Measurements from ENCODE around the gene NSMF. TPM values are rescaled to one million over a fixed set of nuclear protein-coding genes. Genes with fewer than 3 reads are reported as not detected.
A peak's percentile ranks its signal among the peaks of the same experiment; 100 is the strongest.
"Not testable (repeated sequence)": the region's sequence is repeated elsewhere in the genome, so short reads cannot be mapped to it uniquely, and the experiment has no call there.

The NSMF gene
- total RNA-seq, 4 donors from 2014 or later = 50.1 to 58.5 (median 54.2) TPM

- Histone ChIP-seq H3K9me3 (no peaks in the 10 kb centered on the region), H3K36me3 (no peaks in the 10 kb centered on the region), H3K4me1 (peaks cover 10 to 24% of the 10 kb centered on the region in 2 donors), H3K4me3 (replicated peaks in 1 of 3) (no peak overlapping the region), H3K27ac (no peak overlapping the region), H3K27me3 (no peaks in the 10 kb centered on the region)
- 89 to 98% methylated on average over 5 of the region's 5 CpGs for WGBS, 2 donors
- no peak for TF ChIP-seq POLR2A (IDR thresholded peaks at IDR 0.05)
- TF ChIP-seq CTCF (IDR thresholded peaks at IDR 0.05) = no peak
- intact Hi-C loops (cut with DNase I) = no loop called here
- no peak for DNase-seq
These were observed 43.7 kb downstream of the NSMF start for GRCh38 chr9:137415451-137415850.

GRCh38 chr9:137412431-137412830 lies 46.7 kb downstream of the NSMF start:
- 87 to 88% methylated on average over 7 to 10 of the region's 10 CpGs for WGBS, 2 donors

GRCh38 chr9:137411645-137412380 lies 47.3 kb downstream of the NSMF start:
- 54 to 64% methylated on average over 22 to 29 of the region's 30 CpGs for WGBS, 2 donors

More at GRCh38 chr9:137412431-137412830, 46.7 kb downstream of the NSMF start:
- intact Hi-C loops (cut with DNase I) = no loop called here
- H3K4me1 ChIP-seq = peaks cover 11 to 32% of the 10 kb centered on the region in 2 donors
- H3K27ac ChIP-seq = peak overlapping the region in 1 of 3 donors; percentile 81
- H3K36me3 ChIP-seq = no peaks in the 10 kb centered on the region
- no peak for TF ChIP-seq POLR2A (IDR thresholded peaks at IDR 0.05)
- TF ChIP-seq CTCF (IDR thresholded peaks at IDR 0.05) = no peak
- no peak overlapping the region for H3K4me3 ChIP-seq (replicated peaks in 1 of 3)
- no peaks in the 10 kb centered on the region for H3K27me3 ChIP-seq
- no peak for DNase-seq
- H3K9me3 ChIP-seq = no peaks in the 10 kb centered on the region

GRCh38 chr9:137411260-137411644 lies 47.9 kb downstream of the NSMF start:
- no peaks in the 10 kb centered on the region for H3K27me3 ChIP-seq
- no peak for DNase-seq
- TF ChIP-seq POLR2A (IDR thresholded peaks at IDR 0.05) (no peak), CTCF (IDR thresholded peaks at IDR 0.05) (no peak)
- no peak overlapping the region for H3K27ac ChIP-seq
- peaks cover 22 to 43% of the 10 kb centered on the region in 2 donors for H3K4me1 ChIP-seq
- H3K36me3 ChIP-seq = no peaks in the 10 kb centered on the region
- intact Hi-C loops (cut with DNase I) = no loop called here
- no peak overlapping the region for H3K4me3 ChIP-seq (replicated peaks in 1 of 3)
- 58 to 77% methylated on average over 6 to 11 of the region's 17 CpGs for WGBS, 2 donors
- H3K9me3 ChIP-seq = no peaks in the 10 kb centered on the region

More at GRCh38 chr9:137411645-137412380, 47.3 kb downstream of the NSMF start:
- TF ChIP-seq CTCF (IDR thresholded peaks at IDR 0.05) = no peak
- no peak for TF ChIP-seq POLR2A (IDR thresholded peaks at IDR 0.05)
- Histone ChIP-seq H3K9me3 (no peaks in the 10 kb centered on the region), H3K4me3 (replicated peaks in 1 of 3) (no peak overlapping the region), H3K4me1 (peaks cover 16 to 37% of the 10 kb centered on the region in 2 donors), H3K27me3 (no peaks in the 10 kb centered on the region), H3K36me3 (no peaks in the 10 kb centered on the region), H3K27ac (peak overlapping the region; percentile 57 to 81 (median 65))
- intact Hi-C loops (cut with DNase I) = no loop called here
- peak; percentile 71 to 83 for DNase-seq

GRCh38 chr9:137410891-137411249 lies 48.3 kb downstream of the NSMF start:
- WGBS, 2 donors = 88 to 95% methylated on average over 9 to 14 of the region's 15 CpGs
- intact Hi-C loops (cut with DNase I) = no loop called here
- no peak for DNase-seq
- no peaks in the 10 kb centered on the region for H3K36me3 ChIP-seq
- H3K4me3 ChIP-seq (replicated peaks in 1 of 3) = no peak overlapping the region
- H3K27ac ChIP-seq = no peak overlapping the region
- H3K9me3 ChIP-seq = no peaks in the 10 kb centered on the region
- peaks cover 22 to 45% of the 10 kb centered on the region in 2 donors for H3K4me1 ChIP-seq
- no peaks in the 10 kb centered on the region for H3K27me3 ChIP-seq
- TF ChIP-seq CTCF (IDR thresholded peaks at IDR 0.05) = no peak
- no peak for TF ChIP-seq POLR2A (IDR thresholded peaks at IDR 0.05)

- H3K9me3 ChIP-seq; intact Hi-C loops (cut with DNase I); H3K27me3 ChIP-seq; DNase-seq; H3K27ac ChIP-seq; H3K4me3 ChIP-seq (replicated peaks in 1 of 3); H3K36me3 ChIP-seq: not testable (repeated sequence)
- WGBS, 2 donors = 63 to 69% methylated on average over 13 to 14 of the region's 18 CpGs
- H3K4me1 ChIP-seq = peaks cover 22 to 45% of the 10 kb centered on the region in 2 donors
These were observed 48.8 kb downstream of the NSMF start for GRCh38 chr9:137410236-137410890.

Measured in thyroid gland (tissue), 4 donors.